Measurements from ENCODE around the gene C4BPA. TPM values are rescaled to one million over a fixed set of nuclear protein-coding genes. Genes with fewer than 3 reads are reported as not detected.

The C4BPA gene
- total and polyA plus RNA-seq, 2 of the 8 experiments (the other 6 are each of a cell fraction or from before 2014, with no cell fraction given): not detected

GRCh38 chr1:207072233-207072632 lies 31.8 kb upstream of the C4BPA start:
- CTCF ChIA-PET (ENCODE audit: partially characterized antibody): interaction anchor here (0.7 to 2.4 kb wide), 4 partner anchors 12 to 152 kb away, joined by 3 to 16 read pairs (median 4); no protein-coding TSS in a partner anchor
- no peak overlapping the region for H3K4me3 ChIP-seq (ENCODE audit: extremely low read depth in 1 of 4, insufficient read depth in 2 of 4, low read depth in 3 of 4, low read length in 4 of 4)
- DNase-seq (ENCODE audit: low read depth in 1 of 2, low spot score in 2 of 2): no peak
- no peaks in the 10 kb centered on the region for H3K79me2 ChIP-seq (ENCODE audit: control insufficient read depth in 1 of 2, insufficient read depth in 2 of 2, low read length in 2 of 2)
- no peak overlapping the region for H2BK5ac ChIP-seq (ENCODE audit: low read depth, low read length)
- H3K23ac ChIP-seq (ENCODE audit: insufficient read length): no peak overlapping the region
- no peak overlapping the region for H2AFZ ChIP-seq (ENCODE audit: low read length)
- H2BK15ac ChIP-seq (ENCODE audit: low read length): no peak overlapping the region
- H3K27me3 ChIP-seq (replicated peaks in 1 of 4; ENCODE audit: control insufficient read depth in 3 of 4, extremely low read depth in 1 of 4, insufficient read depth in 3 of 4, low read length in 3 of 4): no peaks in the 10 kb centered on the region
- H2BK12ac ChIP-seq (ENCODE audit: low read depth, low read length): no peak overlapping the region
- H3K4me1 ChIP-seq (replicated peaks in 1 of 4; ENCODE audit: control insufficient read depth in 3 of 4, insufficient read depth in 4 of 4, low read length in 3 of 4): no peaks in the 10 kb centered on the region
- peaks cover 2 to 34% (median 18%) of the 10 kb centered on the region in 4 experiments; a peak in 7 of 8 replicates for H3K36me3 ChIP-seq (ENCODE audit: control insufficient read depth in 2 of 4, insufficient read depth in 4 of 4, low read length in 3 of 4)
- POLR2A ChIA-PET (ENCODE audit: partially characterized antibody): interaction anchor here (0.7 kb wide), 1 partner anchor 250 kb away, joined by 3 read pairs; the partner anchor contains the start of gene CD55
- no peak overlapping the region for H3K4ac ChIP-seq (replicated peaks; ENCODE audit: insufficient read length, low read depth, low read length)
- WGBS, 2 experiments (ENCODE audit: extremely low coverage in 1 of 2, insufficient coverage in 1 of 2, insufficient read length in 1 of 2, insufficient replicate concordance in 2 of 2, low coverage in 1 of 2, low lambda C conversion rate in 2 of 2, missing lambda C conversion rate in 1 of 2): 92% methylated on average over 8 of the region's 8 CpGs; no CpG with 5 or more reads in 1 of the 2 experiments
- no peak overlapping the region for H3K9ac ChIP-seq (replicated peaks in 1 of 4; ENCODE audit: extremely low read depth in 1 of 4, low read depth in 3 of 4, low read length in 3 of 4)
- no peak for FAIRE-seq
- no peak overlapping the region for H4K5ac ChIP-seq (ENCODE audit: insufficient read length, low read depth, low read length)
- H4K91ac ChIP-seq (replicated peaks; ENCODE audit: insufficient read length, low read length): no peak overlapping the region
- H3K14ac ChIP-seq (ENCODE audit: insufficient read length): no peak overlapping the region
- H2BK120ac ChIP-seq (replicated peaks; ENCODE audit: low read depth, low read length): no peak overlapping the region
- no peak overlapping the region for H3K18ac ChIP-seq (ENCODE audit: extremely low read depth, low read length)
- no peaks in the 10 kb centered on the region for H3K23me2 ChIP-seq (ENCODE audit: low read depth, low read length)
- H2BK20ac ChIP-seq (ENCODE audit: low read length): no peak overlapping the region
- H3K4me2 ChIP-seq (ENCODE audit: insufficient read depth in 1 of 2, low read depth in 2 of 2, low read length in 2 of 2): no peak overlapping the region
- no peak overlapping the region for H4K8ac ChIP-seq (ENCODE audit: extremely low read depth, insufficient read depth, low read length)
- H4K20me1 ChIP-seq (replicated peaks in 1 of 2; ENCODE audit: control insufficient read depth in 1 of 2, insufficient read depth in 2 of 2, low read length in 2 of 2): peaks cover 0 to 2% of the 10 kb centered on the region in 2 experiments
- no peak overlapping the region for H2AK5ac ChIP-seq (ENCODE audit: low read depth, low read length)
- 0 out of 2 replicates have a peak, but pooled peaks cover 2% of the 10 kb centered on the region for H3K79me1 ChIP-seq (ENCODE audit: low read depth, low read length)
- no peak overlapping the region for H3K56ac ChIP-seq (replicated peaks; ENCODE audit: insufficient read length, low read depth, low read length)
- no peak overlapping the region for H3K27ac ChIP-seq (ENCODE audit: low read depth, low read length)
- no peaks in the 10 kb centered on the region for H3K9me3 ChIP-seq (ENCODE audit: insufficient read depth in 2 of 2, low read depth in 1 of 2, low read length in 1 of 2)
- TF ChIP-seq MAFK (IDR thresholded peaks at IDR 0.05; ENCODE audit: low read depth, low read length) (no peak), CHD1 (IDR thresholded peaks at IDR 0.05; ENCODE audit: low read depth, low read length) (no peak), SAP30 (IDR thresholded peaks at IDR 0.05; ENCODE audit: insufficient read depth, insufficient replicate concordance, low read length) (no peak), HDAC6 (IDR thresholded peaks at IDR 0.05; ENCODE audit: low read depth, low read length) (no peak), RFX5 (IDR thresholded peaks at IDR 0.05; ENCODE audit: borderline replicate concordance, low read depth, low read length) (no peak), KDM5A (IDR thresholded peaks at IDR 0.05; ENCODE audit: low read length) (no peak), CBX5 (IDR thresholded peaks at IDR 0.05; ENCODE audit: low read depth, low read length) (no peak), GTF2F1 (IDR thresholded peaks at IDR 0.05; ENCODE audit: borderline replicate concordance, low read depth, low read length) (no peak), SUZ12 (IDR thresholded peaks at IDR 0.05; ENCODE audit: low read length) (no peak), JUND (IDR thresholded peaks at IDR 0.05; ENCODE audit: low read length) (no peak), HDAC2 (IDR thresholded peaks at IDR 0.05; ENCODE audit: borderline replicate concordance in 1 of 2, low read depth in 2 of 2, low read length in 2 of 2) (no peak), BRCA1 (IDR thresholded peaks at IDR 0.05; ENCODE audit: low read depth, low read length) (no peak), TCF12 (IDR thresholded peaks at IDR 0.05; ENCODE audit: low read depth, low read length) (no peak), POLR2A (IDR thresholded peaks at IDR 0.05; ENCODE audit: control extremely low read depth in 1 of 2, low read depth in 2 of 2, low read length in 2 of 2) (no peak)
